HepG2 (cell line): ENCODE data around the gene ALDOA. TPM values are rescaled to one million over a fixed set of nuclear protein-coding genes. Genes with fewer than 3 reads are reported as not detected.

ENCODE experiments used
- FOXJ3 ChIP-seq: sonication (generic); formaldehyde crosslinking; IDR thresholded peaks from 2 replicates; pipeline ENCODE4 v1.4.0; 2020; ENCODE audit warnings: missing genetic modification reagents, mild to moderate bottlenecking, borderline replicate concordance
- PRMT3 ChIP-seq: sonication (generic); formaldehyde crosslinking; IDR thresholded peaks from 2 replicates; pipeline ENCODE4 v1.8.1; 2022; ENCODE audit warnings: low read depth, mild to moderate bottlenecking, moderate library complexity, missing genetic modification reagents, borderline replicate concordance
- RELA ChIP-seq: sonication (generic); formaldehyde crosslinking; IDR thresholded peaks from 2 replicates; pipeline ENCODE4 v1.4.0; 2020; ENCODE audit warnings: missing genetic modification reagents
- RFXANK ChIP-seq: IDR thresholded peaks from 2 replicates; pipeline ENCODE4 v1.6.1; 2016
- TAF1 ChIP-seq: sonication (generic); formaldehyde crosslinking; IDR thresholded peaks from 2 replicates; pipeline ENCODE4 v1.4.0; 2020; ENCODE audit warnings: missing genetic modification reagents
- TCF12 ChIP-seq, 2 experiments: fragments of 450-650 bp in 1 of 2; sonication (generic) in 1 of 2; formaldehyde crosslinking in 1 of 2; IDR thresholded peaks; 2 replicates each; pipeline versions ENCODE4 v1.6.1 to v1.8.0; 2017 to 2022; ENCODE audit warnings: antibody characterized with exemption in 1 of 2, mild to moderate bottlenecking in 1 of 2, missing genetic modification reagents in 1 of 2, moderate library complexity in 1 of 2
- THYN1 ChIP-seq: sonication (generic); formaldehyde crosslinking; IDR thresholded peaks from 2 replicates; pipeline ENCODE4 v1.8.1; 2023; ENCODE audit warnings: low read depth, mild to moderate bottlenecking, moderate library complexity, missing genetic modification reagents, borderline replicate concordance
- ZEB1 ChIP-seq: IDR thresholded peaks from 2 replicates; pipeline ENCODE4 v1.6.1; 2012; ENCODE audit warnings: mild to moderate bottlenecking, low read depth, inconsistent platforms; ENCODE audit not compliant: insufficient replicate concordance
- ZNF10 ChIP-seq: sonication (generic); formaldehyde crosslinking; IDR thresholded peaks from 2 replicates; pipeline ENCODE4 v1.4.0; 2020; ENCODE audit warnings: mild to moderate bottlenecking, low read depth, missing genetic modification reagents, borderline replicate concordance
- ZNF121 ChIP-seq: sonication (generic); formaldehyde crosslinking; IDR thresholded peaks from 2 replicates; pipeline ENCODE4 v1.5.0; 2020; ENCODE audit warnings: mild to moderate bottlenecking, missing genetic modification reagents
- ZNF33B ChIP-seq: sonication (generic); formaldehyde crosslinking; IDR thresholded peaks from 2 replicates; pipeline ENCODE4 v1.5.1; 2020; ENCODE audit warnings: mild to moderate bottlenecking, missing genetic modification reagents
- ZNF605 ChIP-seq: sonication (generic); formaldehyde crosslinking; IDR thresholded peaks from 2 replicates; pipeline ENCODE4 v1.8.0; 2022; ENCODE audit warnings: mild to moderate bottlenecking, missing genetic modification reagents
- ZNF674 ChIP-seq: sonication (generic); formaldehyde crosslinking; IDR thresholded peaks from 2 replicates; pipeline ENCODE4 v1.5.0; 2020; ENCODE audit warnings: low read depth, mild to moderate bottlenecking, missing genetic modification reagents
- ZNF816 ChIP-seq: sonication (generic); formaldehyde crosslinking; IDR thresholded peaks from 2 replicates; pipeline ENCODE4 v1.8.0; 2022; ENCODE audit warnings: missing genetic modification reagents, mild to moderate bottlenecking, borderline replicate concordance
- polyA plus RNA-seq, 8 experiments: library from polyadenylated mRNA; depleted of rRNA in 3 of 8; stranded (reverse) in 7 of 8; unstranded in 1 of 8; fragments of >200 nt; fragmentation: Illumina TruSeq in 4 of 8; extraction: Trizol in 4 of 8; gene quantifications; 2 replicates each; pipeline versions ENCODE4 v1.2.1 to v1.2.3, GENCODE V29; 2011 to 2016; ENCODE audit warnings: low read depth in 4 of 8, missing spikeins in 1 of 8, mixed read lengths in 1 of 8; ENCODE audit not compliant: insufficient read depth in 1 of 8
- total RNA-seq, 5 experiments: library from RNA; depleted of rRNA; stranded (reverse); fragments of >200 nt; fragmentation: Illumina TruSeq; extraction: Trizol; gene quantifications; 2 replicates each; pipeline ENCODE4 v1.2.3, GENCODE V29; 2016; ENCODE audit warnings: low read depth in 1 of 5
- TF ChIP-seq, protein P1 (sequence below): sonication (generic); formaldehyde crosslinking; IDR thresholded peaks from 2 replicates; pipeline ENCODE4 v1.8.0; 2022; ENCODE audit warnings: mild to moderate bottlenecking, missing genetic modification reagents, moderate library complexity
- TF ChIP-seq, protein P2 (sequence below): sonication (generic); formaldehyde crosslinking; IDR thresholded peaks from 2 replicates; pipeline ENCODE4 v1.4.0; 2020; ENCODE audit warnings: mild to moderate bottlenecking, missing genetic modification reagents, borderline replicate concordance
- TF ChIP-seq, protein P3 (sequence below): sonication (generic); formaldehyde crosslinking; IDR thresholded peaks from 2 replicates; pipeline ENCODE4 v1.5.1; 2020; ENCODE audit warnings: mild to moderate bottlenecking, moderate library complexity, missing genetic modification reagents
- TF ChIP-seq, protein P4 (sequence below): sonication (generic); formaldehyde crosslinking; IDR thresholded peaks from 2 replicates; pipeline ENCODE4; 2020; ENCODE audit warnings: missing genetic modification reagents, mild to moderate bottlenecking, borderline replicate concordance

Gene ALDOA
- total and polyA plus RNA-seq, 2 of the 13 experiments (the other 11 are each of a cell fraction or from before 2014, with no cell fraction given), result 925 to 1,884 TPM

GRCh38 chr16:30063893-30064728 is 1.4 kb upstream of the ALDOA start (continued):
- TF ChIP-seq ZNF10 (CRISPR knock-in tag) (no peak), ZNF605 (CRISPR knock-in tag) (peak; percentile 88), ZNF816 (CRISPR knock-in tag) (no peak), TAF1 (CRISPR knock-in tag) (0 out of 2 replicates have a peak, but pooled peaks have one; percentile 44), TCF12 (IDR thresholded peaks at IDR 0.05) (no peak), TCF12 (CRISPR knock-in tag; IDR thresholded peaks at IDR 0.05) (peak; percentile 75; the same call in 1 of the 2 replicates), ZEB1 (peak; percentile 63), ZNF674 (CRISPR knock-in tag) (no peak), FOXJ3 (CRISPR knock-in tag) (no peak), THYN1 (CRISPR knock-in tag) (no peak), PRMT3 (CRISPR knock-in tag) (no peak), RELA (no peak), ZNF121 (CRISPR knock-in tag) (no peak), RFXANK (CRISPR knock-in tag) (no peak), ZNF33B (CRISPR knock-in tag) (no peak)
- TF ChIP-seq, protein P1, sequence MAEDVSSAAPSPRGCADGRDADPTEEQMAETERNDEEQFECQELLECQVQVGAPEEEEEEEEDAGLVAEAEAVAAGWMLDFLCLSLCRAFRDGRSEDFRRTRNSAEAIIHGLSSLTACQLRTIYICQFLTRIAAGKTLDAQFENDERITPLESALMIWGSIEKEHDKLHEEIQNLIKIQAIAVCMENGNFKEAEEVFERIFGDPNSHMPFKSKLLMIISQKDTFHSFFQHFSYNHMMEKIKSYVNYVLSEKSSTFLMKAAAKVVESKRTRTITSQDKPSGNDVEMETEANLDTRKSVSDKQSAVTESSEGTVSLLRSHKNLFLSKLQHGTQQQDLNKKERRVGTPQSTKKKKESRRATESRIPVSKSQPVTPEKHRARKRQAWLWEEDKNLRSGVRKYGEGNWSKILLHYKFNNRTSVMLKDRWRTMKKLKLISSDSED, result no peak
- TF ChIP-seq, protein P2, sequence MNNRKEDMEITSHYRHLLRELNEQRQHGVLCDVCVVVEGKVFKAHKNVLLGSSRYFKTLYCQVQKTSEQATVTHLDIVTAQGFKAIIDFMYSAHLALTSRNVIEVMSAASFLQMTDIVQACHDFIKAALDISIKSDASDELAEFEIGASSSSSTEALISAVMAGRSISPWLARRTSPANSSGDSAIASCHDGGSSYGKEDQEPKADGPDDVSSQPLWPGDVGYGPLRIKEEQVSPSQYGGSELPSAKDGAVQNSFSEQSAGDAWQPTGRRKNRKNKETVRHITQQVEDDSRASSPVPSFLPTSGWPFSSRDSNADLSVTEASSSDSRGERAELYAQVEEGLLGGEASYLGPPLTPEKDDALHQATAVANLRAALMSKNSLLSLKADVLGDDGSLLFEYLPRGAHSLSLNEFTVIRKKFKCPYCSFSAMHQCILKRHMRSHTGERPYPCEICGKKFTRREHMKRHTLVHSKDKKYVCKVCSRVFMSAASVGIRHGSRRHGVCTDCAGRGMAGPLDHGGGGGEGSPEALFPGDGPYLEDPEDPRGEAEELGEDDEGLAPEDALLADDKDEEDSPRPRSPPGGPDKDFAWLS (CRISPR knock-in tag), result no peak; the same call in 1 of the 2 replicates
- TF ChIP-seq, protein P3, sequence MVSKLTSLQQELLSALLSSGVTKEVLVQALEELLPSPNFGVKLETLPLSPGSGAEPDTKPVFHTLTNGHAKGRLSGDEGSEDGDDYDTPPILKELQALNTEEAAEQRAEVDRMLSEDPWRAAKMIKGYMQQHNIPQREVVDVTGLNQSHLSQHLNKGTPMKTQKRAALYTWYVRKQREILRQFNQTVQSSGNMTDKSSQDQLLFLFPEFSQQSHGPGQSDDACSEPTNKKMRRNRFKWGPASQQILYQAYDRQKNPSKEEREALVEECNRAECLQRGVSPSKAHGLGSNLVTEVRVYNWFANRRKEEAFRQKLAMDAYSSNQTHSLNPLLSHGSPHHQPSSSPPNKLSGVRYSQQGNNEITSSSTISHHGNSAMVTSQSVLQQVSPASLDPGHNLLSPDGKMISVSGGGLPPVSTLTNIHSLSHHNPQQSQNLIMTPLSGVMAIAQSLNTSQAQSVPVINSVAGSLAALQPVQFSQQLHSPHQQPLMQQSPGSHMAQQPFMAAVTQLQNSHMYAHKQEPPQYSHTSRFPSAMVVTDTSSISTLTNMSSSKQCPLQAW (CRISPR knock-in tag), result peak; percentile 85
- TF ChIP-seq, protein P4, sequence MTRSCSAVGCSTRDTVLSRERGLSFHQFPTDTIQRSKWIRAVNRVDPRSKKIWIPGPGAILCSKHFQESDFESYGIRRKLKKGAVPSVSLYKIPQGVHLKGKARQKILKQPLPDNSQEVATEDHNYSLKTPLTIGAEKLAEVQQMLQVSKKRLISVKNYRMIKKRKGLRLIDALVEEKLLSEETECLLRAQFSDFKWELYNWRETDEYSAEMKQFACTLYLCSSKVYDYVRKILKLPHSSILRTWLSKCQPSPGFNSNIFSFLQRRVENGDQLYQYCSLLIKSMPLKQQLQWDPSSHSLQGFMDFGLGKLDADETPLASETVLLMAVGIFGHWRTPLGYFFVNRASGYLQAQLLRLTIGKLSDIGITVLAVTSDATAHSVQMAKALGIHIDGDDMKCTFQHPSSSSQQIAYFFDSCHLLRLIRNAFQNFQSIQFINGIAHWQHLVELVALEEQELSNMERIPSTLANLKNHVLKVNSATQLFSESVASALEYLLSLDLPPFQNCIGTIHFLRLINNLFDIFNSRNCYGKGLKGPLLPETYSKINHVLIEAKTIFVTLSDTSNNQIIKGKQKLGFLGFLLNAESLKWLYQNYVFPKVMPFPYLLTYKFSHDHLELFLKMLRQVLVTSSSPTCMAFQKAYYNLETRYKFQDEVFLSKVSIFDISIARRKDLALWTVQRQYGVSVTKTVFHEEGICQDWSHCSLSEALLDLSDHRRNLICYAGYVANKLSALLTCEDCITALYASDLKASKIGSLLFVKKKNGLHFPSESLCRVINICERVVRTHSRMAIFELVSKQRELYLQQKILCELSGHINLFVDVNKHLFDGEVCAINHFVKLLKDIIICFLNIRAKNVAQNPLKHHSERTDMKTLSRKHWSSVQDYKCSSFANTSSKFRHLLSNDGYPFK (CRISPR knock-in tag), result peak; percentile 45; the same call in 1 of the 2 replicates
